Measurements from ENCODE around the gene SLC22A12. TPM values are rescaled to one million over a fixed set of nuclear protein-coding genes. Genes with fewer than 3 reads are reported as not detected.
A peak's percentile ranks its signal among the peaks of the same experiment; 100 is the strongest.

The SLC22A12 gene
- total RNA-seq, 6 experiments from 2014 or later: 0.22 to 0.80 (median 0.74) TPM; not detected in 3

- H3K4me3 ChIP-seq: no peak overlapping the region
- no peak for TF ChIP-seq POLR2A (IDR thresholded peaks at IDR 0.05)
- TF ChIP-seq CTCF (IDR thresholded peaks at IDR 0.05): no peak
- no peaks in the 10 kb centered on the region for H3K36me3 ChIP-seq
- intact Hi-C loops (cut with DNase I): no loop called here
- H3K4me1 ChIP-seq: no peaks in the 10 kb centered on the region
- DNase-seq (no peak), ATAC-seq (peak in 2 of 4 donors; percentile 9 to 29)
- no peaks in the 10 kb centered on the region for H3K9me3 ChIP-seq
- 26% methylated on average over 8 of the region's 11 CpGs for WGBS (ENCODE audit: insufficient coverage, low coverage, low lambda C conversion rate, missing lambda C conversion rate)
- no peaks in the 10 kb centered on the region for H3K27me3 ChIP-seq
- H3K27ac ChIP-seq: no peak overlapping the region
These were observed 53.7 kb downstream of the SLC22A12 start for GRCh38 chr11:64644647-64645275.

- 83% methylated on average over 2 of the region's 9 CpGs for WGBS (ENCODE audit: insufficient coverage, low coverage, low lambda C conversion rate, missing lambda C conversion rate)
- TF ChIP-seq CTCF (IDR thresholded peaks at IDR 0.05) (no peak), POLR2A (IDR thresholded peaks at IDR 0.05) (no peak)
- Histone ChIP-seq H3K9me3 (no peaks in the 10 kb centered on the region), H3K4me3 (no peak overlapping the region), H3K27me3 (no peaks in the 10 kb centered on the region), H3K36me3 (no peaks in the 10 kb centered on the region), H3K27ac (no peak overlapping the region), H3K4me1 (no peaks in the 10 kb centered on the region)
- intact Hi-C loops (cut with DNase I): no loop called here
- ATAC-seq (no peak), DNase-seq (no peak)
These were observed 56.2 kb downstream of the SLC22A12 start for GRCh38 chr11:64647019-64647779.

GRCh38 chr11:64648551-64648950, 57.5 kb downstream of the SLC22A12 start:
- Histone ChIP-seq H3K9me3 (no peaks in the 10 kb centered on the region), H3K27me3 (no peaks in the 10 kb centered on the region), H3K27ac (no peak overlapping the region), H3K4me3 (no peak overlapping the region), H3K4me1 (no peaks in the 10 kb centered on the region), H3K36me3 (no peaks in the 10 kb centered on the region)
- intact Hi-C loops (cut with DNase I): no loop called here
- ATAC-seq (no peak), DNase-seq (no peak)
- TF ChIP-seq POLR2A (IDR thresholded peaks at IDR 0.05) (no peak), CTCF (IDR thresholded peaks at IDR 0.05) (no peak)
- WGBS (ENCODE audit: insufficient coverage, low coverage, low lambda C conversion rate, missing lambda C conversion rate): 70% methylated on average over 2 of the region's 9 CpGs

GRCh38 chr11:64649291-64649697, 58.3 kb downstream of the SLC22A12 start:
- intact Hi-C loops (cut with DNase I): no loop called here
- ATAC-seq (peak in 3 of 4 donors; percentile 23 to 31 (median 28)), DNase-seq (no peak)
- TF ChIP-seq POLR2A (IDR thresholded peaks at IDR 0.05): no peak
- peak; percentile 37 to 54 (median 45) for TF ChIP-seq CTCF (IDR thresholded peaks at IDR 0.05)
- Histone ChIP-seq H3K4me3 (no peak overlapping the region), H3K27ac (no peak overlapping the region), H3K4me1 (no peaks in the 10 kb centered on the region), H3K36me3 (no peaks in the 10 kb centered on the region), H3K9me3 (no peaks in the 10 kb centered on the region), H3K27me3 (no peaks in the 10 kb centered on the region)
- no CpG with 5 or more reads among the region's 6 CpGs for WGBS (ENCODE audit: insufficient coverage, low coverage, low lambda C conversion rate, missing lambda C conversion rate)

All from right lobe of liver (tissue), 6 donors.